ENCODE results near the gene CDHR2.

GRCh38 chr5:176564002-176564401 lies 14.9 kb downstream of the CDHR2 start:
- TF ChIP-seq GLIS3 (CRISPR knock-in tag; IDR thresholded peaks at IDR 0.05) = no peak
- TF ChIP-seq ZNF565 (CRISPR knock-in tag; conservative IDR thresholded peaks at IDR 0.05; ENCODE audit: low read depth) = no peak
